ENCODE data around the gene FYN.

Gene FYN

DNA sequence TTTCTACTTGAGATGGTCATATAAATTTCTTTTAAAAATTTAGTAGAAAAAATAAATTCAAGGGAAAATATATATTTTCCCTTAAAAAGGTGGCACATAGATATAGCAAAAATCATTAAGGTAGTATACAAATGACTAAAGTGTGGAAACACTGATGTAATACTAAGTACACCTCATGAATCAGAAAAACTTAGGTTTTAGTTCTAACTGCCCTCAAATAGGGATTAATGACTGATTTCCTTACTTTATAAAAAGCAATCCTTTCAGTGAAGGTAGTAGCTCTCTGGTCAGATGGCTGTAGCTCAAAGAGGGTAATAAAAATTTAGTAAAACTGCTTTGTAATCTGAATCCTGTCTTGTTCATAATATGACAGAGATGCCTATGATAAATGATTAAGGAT, 63.5 kb downstream of the FYN start:
- in situ Hi-C loops (cut with MboI; ENCODE audit: low sequenced_read_pairs), result no loop called here

DNA sequence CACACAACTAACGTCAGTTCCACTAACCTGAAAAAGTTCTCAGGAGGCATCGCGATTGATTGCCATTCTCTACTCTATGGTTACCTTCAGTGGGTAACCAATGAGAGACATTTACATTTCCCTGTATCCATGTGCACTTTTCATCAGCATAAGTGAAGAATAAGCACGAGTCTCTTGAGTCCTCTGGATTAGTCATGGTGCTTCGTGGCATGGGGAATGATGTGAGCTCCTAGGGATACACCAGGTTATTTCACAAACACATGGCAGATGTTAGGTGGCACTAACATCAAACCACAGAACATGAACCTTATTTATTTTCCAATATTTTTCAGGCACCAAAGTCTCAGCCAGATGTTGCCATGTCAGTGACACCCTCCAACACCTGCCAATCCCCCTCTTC, 64.0 kb downstream of the FYN start:
- in situ Hi-C loops (cut with MboI; ENCODE audit: low sequenced_read_pairs), result no loop called here

DNA sequence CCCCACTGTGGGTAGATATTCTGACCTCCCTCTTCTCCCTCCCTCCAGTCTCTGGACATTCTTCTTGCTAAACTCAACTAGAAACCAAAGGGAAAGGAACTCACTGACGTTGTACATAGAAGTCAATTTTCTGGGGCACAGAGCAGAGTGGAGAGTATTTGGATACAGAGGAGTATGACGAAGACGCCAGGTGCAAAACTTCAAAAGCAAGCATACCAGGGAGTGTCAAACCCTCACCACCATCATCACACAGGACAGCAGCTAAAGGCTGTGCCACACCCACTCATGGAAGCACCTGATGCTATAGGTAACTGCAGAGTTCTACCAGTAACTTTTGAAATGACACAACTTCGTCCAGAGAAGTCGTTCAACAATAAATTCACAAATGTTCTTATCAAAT, 64.8 kb downstream of the FYN start:
- in situ Hi-C loops (cut with MboI; ENCODE audit: low sequenced_read_pairs), result no loop called here

DNA sequence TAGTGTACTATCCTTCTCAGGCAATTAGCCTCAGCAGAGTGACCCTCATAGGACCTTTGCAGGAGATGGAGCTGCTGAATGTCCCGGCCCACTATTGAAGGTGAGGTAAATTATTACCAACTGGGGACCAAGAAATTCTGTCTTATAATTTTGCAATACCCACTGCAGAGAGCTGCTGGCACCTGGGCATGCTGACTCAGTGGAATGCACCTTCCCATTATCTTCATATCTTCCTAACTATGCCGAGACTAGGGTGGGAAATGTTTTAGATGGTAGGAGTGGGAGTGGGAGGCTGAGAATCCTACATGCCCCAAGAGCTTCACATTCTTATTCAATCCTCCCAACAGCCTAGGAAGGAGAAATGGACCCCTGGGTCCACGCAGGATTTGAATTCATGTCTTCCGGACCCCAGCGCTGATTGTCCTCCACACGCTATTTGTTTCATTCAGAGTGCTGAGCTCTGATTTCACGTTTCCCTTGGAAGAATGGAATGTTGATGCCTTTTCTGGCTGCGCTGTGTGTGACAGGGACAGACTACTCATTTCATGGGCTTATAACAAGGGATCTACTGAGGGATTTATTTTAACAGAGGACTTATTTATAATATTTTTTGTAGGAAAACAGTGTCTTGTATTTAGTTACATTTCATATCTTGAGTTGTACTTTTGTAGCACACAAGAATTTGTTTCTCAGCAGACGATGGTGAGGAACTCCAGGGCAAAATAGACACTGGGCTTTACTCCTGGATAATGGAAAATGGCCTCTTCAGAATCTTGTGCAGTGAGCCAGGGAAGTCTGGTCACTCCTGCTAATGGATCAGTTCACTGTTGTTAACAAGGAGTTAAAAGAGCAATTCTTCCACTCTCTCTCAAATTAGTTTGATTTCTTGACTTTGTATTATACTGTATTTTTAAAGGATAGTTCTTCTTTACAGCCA, 66.4 kb downstream of the FYN start:
- in situ Hi-C loops (cut with MboI; ENCODE audit: low sequenced_read_pairs), result no loop called here

DNA sequence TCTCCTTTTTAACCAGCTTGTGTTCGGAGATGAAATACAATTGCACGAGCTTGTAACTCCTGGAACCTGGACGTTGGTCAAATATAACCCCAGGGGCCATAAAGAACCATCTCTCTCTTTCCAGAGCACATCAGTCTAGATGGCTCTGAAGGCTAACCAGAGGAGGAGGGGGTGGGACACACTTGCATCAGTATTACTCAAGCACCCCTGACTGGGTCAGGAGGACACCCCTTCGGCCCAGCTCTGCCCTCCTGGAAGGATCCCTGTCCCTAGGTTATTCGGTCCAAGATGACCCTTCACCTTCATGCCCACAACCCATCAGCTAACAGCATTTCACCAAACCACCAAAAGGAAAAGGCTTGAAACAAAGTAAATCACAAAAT, 67.1 kb downstream of the FYN start:
- in situ Hi-C loops (cut with MboI; ENCODE audit: low sequenced_read_pairs), result no loop called here

DNA sequence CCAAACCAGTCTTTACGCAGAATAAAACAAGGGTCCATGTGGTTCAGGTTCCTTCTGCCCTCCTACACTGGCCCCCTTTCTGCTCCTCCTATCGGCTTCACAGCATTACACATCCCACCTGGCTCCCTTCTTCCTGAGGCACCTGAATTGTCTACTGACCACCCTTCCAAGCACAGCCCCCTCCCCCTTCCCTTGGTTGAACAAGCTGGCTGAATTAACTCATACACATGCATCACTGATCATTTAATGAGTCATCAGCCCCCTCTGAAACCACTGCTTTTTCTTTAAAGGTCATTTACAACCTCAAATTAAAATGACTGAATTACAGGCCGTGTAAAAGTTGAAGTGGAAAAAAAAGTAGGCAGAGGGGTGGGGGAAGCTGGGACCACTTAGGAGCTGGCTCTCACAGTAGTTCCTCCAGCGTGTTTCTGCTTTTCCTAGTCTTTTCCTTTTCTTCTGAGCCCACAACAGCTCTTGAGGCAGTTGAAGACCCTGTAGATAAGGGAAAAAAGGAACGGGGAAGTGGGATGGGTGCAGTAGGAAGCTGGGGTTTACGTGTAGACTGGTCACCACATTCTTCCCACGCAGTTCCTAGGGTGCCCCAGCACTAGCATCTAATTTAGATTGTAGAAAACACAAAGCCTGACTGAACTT, 67.6 kb downstream of the FYN start:
- in situ Hi-C loops (cut with MboI; ENCODE audit: low sequenced_read_pairs), result no loop called here

DNA sequence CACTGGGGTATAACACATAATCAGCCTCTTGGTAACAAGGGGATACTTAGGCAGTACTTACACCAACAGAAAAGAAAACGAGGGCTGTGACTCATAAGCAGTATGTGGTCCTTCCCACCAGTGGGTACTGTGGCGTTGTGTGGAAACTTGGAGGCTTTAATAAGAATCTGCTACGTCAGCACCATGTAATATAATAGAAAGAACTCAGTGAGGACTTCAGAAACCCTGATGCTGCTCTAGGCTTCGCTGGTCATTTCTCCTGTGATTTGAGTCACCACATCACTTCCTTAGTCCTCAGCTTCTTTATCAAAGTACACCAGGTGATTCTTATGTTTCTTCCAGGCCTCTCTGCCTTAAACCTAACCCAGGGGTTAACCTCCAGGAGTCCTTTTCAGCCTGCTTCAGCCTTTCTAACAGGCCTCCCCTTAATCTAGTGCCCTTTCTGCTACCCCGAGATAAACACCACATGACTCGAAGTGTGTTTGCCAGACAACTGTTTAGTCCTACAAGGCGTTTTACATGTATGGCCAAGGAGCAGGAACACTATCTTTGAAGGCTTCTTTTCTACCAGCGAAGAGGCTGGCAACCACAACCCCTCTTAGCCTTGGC, 68.5 kb downstream of the FYN start:
- in situ Hi-C loops (cut with MboI; ENCODE audit: low sequenced_read_pairs), result no loop called here

DNA sequence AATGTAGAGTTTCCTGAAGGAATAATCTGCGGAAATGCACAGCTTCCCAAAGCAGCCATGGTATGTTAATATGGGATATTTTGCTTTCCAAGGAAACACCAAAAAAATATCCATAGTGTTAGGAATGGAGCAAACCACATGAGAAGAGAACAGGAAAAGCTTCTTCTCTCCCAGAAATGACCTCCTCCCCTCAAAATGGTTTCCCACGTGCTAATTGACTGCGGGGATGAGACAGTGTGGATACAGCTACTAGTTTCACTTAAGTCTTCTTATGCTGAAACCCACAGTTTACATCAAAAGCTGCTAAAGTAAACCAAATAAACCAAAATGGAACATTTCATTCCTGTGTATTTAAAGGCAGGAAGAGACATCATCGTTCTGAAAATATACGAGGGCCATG, 69.4 kb downstream of the FYN start:
- in situ Hi-C loops (cut with MboI; ENCODE audit: low sequenced_read_pairs), result no loop called here

DNA sequence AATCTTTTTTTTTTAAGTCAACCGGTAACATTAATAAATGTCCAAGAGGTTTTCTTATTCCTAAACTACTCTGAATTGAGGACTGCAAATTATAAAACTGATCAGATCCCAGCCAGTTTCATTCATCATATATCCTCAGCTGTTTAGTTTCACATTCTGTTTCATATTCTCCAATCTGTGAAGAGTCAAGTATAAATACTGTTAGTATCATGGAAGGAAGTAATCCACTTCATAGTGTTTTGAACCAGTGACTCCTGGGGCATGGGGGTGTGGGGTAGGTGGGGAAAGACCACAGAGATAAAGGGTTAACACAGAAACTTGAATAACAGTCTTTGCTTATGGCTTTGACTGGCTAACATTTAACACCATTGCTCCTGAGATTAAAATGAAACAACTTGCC, 69.9 kb downstream of the FYN start:
- in situ Hi-C loops (cut with MboI; ENCODE audit: low sequenced_read_pairs), result no loop called here

DNA sequence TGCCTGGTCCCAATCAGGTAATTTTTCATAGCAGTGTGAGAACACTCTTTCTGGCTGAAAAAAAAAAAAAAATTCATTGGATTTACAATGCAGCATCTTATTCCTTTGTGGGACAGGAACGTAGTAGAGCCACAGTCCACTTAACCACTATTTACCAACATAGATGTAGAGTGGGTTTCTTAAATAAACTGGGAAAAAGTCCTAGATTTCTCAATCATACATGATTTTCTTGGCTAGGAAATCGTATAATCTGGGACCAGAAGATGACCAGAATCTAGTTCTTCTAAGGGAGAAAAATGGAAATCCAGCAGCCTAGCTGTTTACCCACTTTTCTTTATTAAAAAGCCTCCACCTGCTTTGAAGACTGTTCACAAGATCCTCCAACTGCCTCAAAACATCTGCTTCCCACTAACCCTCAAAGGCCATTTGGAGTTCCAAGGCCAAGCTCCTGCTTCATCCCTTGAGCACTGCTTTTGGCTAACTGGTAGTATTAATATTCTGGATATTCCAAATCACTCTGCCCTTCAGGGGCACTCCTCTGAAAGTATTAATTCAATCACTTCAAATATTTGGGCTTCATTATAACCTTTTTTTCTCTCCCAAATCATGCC, 70.4 kb downstream of the FYN start:
- in situ Hi-C loops (cut with MboI; ENCODE audit: low sequenced_read_pairs), result no loop called here

DNA sequence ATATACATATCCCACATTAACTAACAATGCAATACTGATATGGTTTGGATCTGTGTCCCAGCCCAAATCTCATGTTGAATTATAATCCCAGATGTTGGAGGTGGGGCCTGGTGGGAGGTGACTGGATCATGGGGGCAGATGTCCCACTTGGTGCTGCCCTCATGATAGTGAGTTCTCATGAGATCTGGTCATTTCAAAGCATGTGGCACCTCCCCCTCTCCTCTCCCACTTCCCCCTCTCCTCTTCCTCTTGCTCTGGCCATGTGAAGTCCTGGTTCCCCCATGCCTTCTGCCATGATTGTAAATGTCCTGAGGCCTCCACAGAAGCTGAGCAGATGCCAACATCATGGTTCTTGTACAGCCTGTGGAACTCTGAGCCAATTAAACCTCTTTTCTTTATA, 71.2 kb downstream of the FYN start:
- in situ Hi-C loops (cut with MboI; ENCODE audit: low sequenced_read_pairs), result no loop called here

DNA sequence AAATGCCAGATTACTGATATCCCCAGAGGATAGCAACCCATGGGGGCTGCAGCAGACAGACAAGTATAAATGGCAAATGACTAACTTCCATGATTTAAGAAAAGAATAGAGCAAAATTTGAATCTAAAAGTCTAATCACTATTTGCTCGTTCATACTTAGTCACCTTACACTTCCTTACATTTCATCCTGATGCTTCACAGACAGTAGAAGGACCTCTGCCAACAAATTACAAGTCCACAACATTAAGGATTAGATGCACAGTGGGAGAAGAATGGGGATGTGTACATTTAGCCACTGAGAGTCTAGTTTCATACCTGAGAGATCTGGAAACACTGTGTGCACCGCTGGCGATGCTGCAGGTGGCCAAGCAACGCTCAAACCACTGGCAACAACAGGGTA, 72.4 kb downstream of the FYN start:
- in situ Hi-C loops (cut with MboI; ENCODE audit: low sequenced_read_pairs), result no loop called here

DNA sequence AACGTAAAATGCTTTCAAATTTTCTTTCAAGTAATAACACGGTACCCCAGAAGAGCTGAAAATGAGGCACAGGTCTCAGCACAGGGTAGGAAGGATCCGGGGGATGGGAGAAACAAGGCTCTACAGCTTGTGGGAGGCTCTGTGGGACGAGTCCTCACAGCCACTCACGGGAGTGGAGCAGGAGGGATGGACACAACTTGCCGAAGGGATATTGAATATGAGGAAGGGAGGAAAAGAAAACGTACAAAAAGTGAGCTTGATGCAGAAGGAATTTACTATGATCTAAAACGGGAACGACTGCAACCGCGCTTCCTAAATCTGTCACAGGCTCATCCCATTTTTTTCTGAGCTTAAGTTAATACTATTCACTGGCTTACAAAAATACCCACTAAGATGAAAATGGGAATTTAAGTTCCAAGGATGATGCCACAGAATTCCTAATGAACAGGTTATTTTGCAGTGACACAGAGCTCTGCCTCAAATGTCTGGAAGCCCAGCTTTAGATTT, 72.9 kb downstream of the FYN start:
- in situ Hi-C loops (cut with MboI; ENCODE audit: low sequenced_read_pairs), result no loop called here

DNA sequence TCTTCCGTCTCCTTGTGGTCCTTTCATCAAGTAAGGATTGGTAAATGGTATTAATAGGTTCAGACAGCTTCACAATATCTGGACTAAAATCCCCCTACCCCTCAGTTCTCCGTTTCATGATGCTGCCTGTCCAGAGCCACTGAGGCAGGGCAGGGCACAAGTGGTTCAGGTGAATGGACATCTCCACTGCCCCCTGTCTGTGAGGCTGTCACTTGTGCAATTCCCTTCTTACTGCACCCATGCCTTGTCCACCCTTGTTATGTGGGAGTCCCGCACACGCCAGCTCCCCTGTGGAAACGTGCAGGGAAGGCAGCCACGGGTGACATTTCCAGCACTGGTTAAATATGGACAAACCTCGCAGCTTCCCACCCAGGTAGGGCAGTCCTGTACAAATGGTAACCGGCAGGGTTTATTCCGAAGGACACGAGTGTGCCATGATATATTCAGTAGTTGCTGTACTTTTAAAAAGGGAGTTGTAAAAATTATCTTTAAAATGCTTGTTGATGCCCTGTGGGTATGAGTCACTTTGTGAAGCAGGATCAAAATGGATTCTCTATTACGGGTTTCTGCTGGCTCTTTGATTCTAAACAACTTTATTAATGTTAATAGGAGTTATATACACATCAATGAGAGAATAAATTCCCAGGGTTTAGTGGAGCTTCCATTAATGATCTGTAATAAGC, 73.5 kb downstream of the FYN start:
- in situ Hi-C loops (cut with MboI; ENCODE audit: low sequenced_read_pairs), result no loop called here

DNA sequence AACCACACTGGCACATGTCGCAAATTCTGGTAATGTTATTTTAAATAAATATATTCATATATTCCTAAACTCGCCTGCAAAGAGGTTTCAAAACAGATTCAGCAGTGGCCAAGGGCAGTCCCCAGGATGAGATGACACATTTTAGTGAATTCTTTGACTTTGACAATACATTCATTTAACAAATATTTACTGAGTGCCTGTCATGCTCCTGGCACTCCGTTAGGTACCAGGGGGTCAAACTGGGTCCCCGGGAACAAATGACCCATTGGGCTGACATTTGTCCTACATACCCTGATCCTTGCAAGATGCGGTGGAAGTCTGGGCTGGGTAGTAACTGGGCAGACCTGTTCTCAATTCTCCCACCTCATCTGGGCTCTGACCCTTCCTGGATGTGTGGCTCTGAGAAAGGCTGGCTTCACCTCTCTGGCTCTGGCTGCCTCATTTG, 74.9 kb downstream of the FYN start:
- in situ Hi-C loops (cut with MboI; ENCODE audit: low sequenced_read_pairs), result no loop called here

DNA sequence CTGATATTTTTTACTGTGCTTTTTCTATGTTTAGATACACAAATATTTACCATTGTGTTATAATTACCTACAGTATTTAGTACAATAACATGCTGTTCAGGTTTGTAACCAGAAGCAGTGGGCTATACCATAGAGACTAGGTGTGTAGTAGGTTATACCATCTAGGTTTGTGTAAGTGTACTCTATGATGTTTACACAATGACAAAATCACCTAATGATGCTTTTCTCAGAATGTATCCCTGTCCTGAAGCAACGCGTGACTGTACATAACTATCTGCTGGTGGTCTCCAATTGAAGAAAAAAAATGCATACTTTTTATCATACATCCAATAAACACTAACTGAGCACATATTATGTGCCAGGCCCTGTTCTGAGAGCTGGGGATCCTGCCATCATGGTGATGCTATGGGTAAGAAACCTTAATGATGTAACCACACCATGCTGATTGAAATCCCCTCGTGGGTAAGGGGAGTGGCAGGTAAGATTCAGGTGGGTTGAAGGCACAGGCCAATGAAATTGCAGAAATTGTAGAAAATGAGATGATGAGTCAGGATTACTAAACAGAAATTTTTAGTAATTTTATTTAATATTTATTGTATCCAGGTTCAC, 76.8 kb downstream of the FYN start:
- in situ Hi-C loops (cut with MboI; ENCODE audit: low sequenced_read_pairs), result no loop called here

DNA sequence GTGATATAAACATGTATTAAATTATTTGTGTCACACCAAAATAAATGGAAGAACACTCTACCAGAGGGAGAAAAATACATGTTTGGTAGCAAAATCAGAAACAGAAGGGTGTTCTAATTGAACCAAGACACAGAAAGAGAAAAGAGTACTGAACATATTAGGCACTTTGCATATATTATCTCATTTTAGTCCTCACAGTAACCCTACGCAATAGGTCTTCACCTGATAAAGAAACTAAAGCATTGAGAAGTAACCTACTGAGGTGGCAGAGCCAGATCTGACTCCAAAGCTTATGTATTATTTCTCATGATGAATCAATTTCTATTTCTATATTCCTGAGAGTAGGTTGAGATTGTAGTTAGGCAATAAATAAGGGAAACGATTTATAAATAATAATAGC, 77.7 kb downstream of the FYN start:
- in situ Hi-C loops (cut with MboI; ENCODE audit: low sequenced_read_pairs), result no loop called here

DNA sequence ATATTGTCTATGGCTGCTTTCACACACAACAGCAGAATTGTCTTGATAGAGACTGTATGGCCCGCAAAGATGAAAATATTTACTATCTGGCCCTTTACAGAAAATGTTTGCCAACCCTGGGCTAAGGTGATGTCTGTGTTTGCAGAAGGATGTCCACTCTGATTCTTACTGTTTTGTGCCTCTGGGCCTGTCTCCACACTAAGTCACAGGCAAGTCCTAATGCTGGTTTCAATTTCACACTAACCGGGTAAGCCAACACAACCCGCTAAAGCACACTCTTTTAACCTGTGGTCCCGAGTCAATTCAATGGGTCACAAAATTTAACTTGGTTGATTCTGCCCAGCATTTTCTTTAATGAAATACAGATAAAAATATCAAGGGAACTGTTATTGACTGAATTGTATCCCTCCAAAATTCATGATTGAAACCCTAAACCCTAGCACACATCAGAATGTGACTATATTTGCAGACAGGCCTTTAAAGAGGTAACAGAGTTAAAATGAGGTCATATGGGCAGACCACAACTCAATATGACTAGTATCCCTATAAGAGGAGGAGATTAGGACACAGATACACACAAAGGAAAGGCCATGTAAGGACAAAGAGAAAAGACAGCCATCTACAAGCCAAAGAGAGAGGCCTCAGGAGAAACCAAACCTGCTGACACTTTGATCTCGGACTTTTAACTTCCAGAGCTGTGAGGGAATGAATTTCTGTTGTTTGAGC, 78.4 kb downstream of the FYN start:
- in situ Hi-C loops (cut with MboI; ENCODE audit: low sequenced_read_pairs), result no loop called here

DNA sequence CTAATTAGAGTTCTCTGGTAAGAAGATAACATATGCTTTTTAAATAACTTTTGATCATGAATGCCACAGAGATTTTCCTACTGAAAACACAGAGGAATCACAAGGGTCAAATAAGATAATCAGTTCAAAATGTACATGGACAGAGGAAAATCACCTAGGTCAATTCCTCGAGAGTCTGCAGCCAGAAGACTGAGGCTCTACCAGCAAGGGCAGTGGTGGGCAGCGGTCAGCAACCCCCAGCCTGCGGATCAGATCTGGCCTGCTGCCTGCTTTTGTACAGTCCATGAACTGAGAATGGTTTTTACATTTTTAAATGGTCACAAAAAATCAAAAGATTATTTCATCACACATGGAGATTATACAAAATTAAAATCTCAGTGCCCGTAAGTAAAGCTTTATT, 79.0 kb downstream of the FYN start:
- in situ Hi-C loops (cut with MboI; ENCODE audit: low sequenced_read_pairs), result no loop called here

DNA sequence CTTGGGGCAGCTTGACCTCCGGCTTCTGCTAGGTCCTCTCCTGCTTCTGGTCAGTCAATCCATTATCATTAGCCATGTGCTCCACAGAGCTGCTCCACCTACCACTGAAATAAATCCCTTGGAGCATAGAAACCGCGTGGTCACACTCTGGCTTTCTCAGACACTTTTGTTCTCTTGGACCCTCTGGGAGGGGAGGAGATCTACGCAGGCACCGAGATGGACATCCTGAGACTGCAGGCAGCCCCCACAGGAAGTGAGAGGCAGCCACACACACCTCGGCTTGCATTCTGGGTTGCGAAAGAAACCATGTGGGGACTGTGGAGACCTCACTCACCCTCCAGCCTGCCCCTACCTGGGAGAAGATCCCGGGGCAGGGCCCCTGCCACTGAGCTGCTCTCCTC, 79.5 kb downstream of the FYN start:
- in situ Hi-C loops (cut with MboI; ENCODE audit: low sequenced_read_pairs), result no loop called here

All from HL-60/S4 treated with phorbol 12-myristate 13-acetate at 8.2 ng/mL for 4 days and 3 days (cell line).